Nephron (organoid): ENCODE data around the gene CEACAM19.
"Not testable (repeated sequence)": the region's sequence is repeated elsewhere in the genome, so short reads cannot be mapped to it uniquely, and the experiment has no call there.

ENCODE experiments used
- H3K27ac Mint-ChIP-seq, 3 experiments: 2 replicates each; pipeline ENCODE4 v1.8.0; 2020; ENCODE audit warnings: mixed read lengths in 3 of 3, mild to moderate bottlenecking in 2 of 3, moderate library complexity in 1 of 3
- H3K27me3 Mint-ChIP-seq: 2 replicates; pipeline ENCODE4 v1.8.0; 2021; ENCODE audit warnings: low read depth, mild to moderate bottlenecking, moderate library complexity, mixed read lengths
- H3K36me3 Mint-ChIP-seq: 2 replicates; pipeline ENCODE4 v1.8.0; 2020; ENCODE audit warnings: low read depth, mixed read lengths
- H3K4me1 Mint-ChIP-seq: 2 replicates; pipeline ENCODE4 v1.8.0; 2020; ENCODE audit warnings: mixed read lengths
- H3K4me3 Mint-ChIP-seq, 3 experiments: 2 replicates each; pipeline ENCODE4 v1.8.0; 2020; ENCODE audit warnings: mild to moderate bottlenecking in 3 of 3, mixed read lengths in 3 of 3, moderate library complexity in 2 of 3
- H3K9me3 Mint-ChIP-seq: 2 replicates; pipeline ENCODE4 v1.8.0; 2020; ENCODE audit warnings: mixed read lengths
- TF ChIP-seq, protein P1 (sequence below), 3 experiments: fragments of 200-600 bp; sonication (generic); IDR thresholded peaks; one replicate each; pipeline ENCODE4 v1.5.0; 2021; ENCODE audit warnings: antibody characterized with exemption in 3 of 3; ENCODE audit not compliant: unreplicated experiment in 3 of 3

The CEACAM19 gene

GRCh38 chr19:44664976-44665375, 6.3 kb upstream of the CEACAM19 start:
- Mint-ChIP-seq H3K9me3 (no peaks in the 10 kb centered on the region), H3K4me3 (no peak overlapping the region), H3K36me3 (peaks cover 17% of the 10 kb centered on the region), H3K27ac (no peak overlapping the region), H3K4me1 (peaks cover 19% of the 10 kb centered on the region), H3K27me3 (no peaks in the 10 kb centered on the region)
- TF ChIP-seq, protein P1, sequence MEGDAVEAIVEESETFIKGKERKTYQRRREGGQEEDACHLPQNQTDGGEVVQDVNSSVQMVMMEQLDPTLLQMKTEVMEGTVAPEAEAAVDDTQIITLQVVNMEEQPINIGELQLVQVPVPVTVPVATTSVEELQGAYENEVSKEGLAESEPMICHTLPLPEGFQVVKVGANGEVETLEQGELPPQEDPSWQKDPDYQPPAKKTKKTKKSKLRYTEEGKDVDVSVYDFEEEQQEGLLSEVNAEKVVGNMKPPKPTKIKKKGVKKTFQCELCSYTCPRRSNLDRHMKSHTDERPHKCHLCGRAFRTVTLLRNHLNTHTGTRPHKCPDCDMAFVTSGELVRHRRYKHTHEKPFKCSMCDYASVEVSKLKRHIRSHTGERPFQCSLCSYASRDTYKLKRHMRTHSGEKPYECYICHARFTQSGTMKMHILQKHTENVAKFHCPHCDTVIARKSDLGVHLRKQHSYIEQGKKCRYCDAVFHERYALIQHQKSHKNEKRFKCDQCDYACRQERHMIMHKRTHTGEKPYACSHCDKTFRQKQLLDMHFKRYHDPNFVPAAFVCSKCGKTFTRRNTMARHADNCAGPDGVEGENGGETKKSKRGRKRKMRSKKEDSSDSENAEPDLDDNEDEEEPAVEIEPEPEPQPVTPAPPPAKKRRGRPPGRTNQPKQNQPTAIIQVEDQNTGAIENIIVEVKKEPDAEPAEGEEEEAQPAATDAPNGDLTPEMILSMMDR (IDR thresholded peaks at IDR 0.05; ENCODE audit: unreplicated experiment in 3 of 3) = no peak

DNA sequence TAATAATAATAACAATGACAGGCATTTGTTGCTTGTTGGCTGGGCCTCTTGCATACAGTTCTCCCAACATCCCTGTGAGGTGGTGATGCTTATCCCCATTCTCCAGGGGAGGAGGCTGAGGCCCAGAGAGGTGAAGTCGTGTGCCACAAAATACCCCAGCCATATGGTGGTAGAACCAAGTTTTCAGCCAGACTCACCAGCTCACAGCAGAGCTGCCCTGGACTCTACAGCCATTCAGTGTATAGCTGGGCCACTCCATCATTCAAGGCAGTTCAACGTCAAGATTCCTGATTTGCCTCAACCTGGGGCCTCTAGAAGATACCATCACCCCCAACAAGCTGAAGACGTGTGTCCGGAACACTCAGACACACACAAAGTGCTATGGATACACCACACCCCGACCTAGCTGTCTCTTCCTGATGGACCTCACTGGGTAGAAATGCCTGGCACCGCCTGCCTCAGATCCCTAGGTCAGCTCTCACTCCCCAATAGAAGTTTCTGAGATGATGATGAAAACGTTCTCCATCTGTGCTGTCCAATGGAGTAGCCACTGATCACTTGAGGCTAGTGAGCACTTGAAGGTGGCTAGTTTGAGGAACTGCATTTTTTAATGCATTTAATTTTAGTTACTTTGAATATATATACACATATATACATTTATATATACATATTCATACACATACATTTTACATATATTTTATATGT, 4.3 kb upstream of the CEACAM19 start:
- Mint-ChIP-seq H3K9me3 (no peaks in the 10 kb centered on the region), H3K4me1 (peaks cover 14% of the 10 kb centered on the region), H3K4me3 (no peak overlapping the region), H3K27me3 (no peaks in the 10 kb centered on the region), H3K36me3 (peaks cover 9% of the 10 kb centered on the region), H3K27ac (no peak overlapping the region)
- TF ChIP-seq, protein P1 (IDR thresholded peaks at IDR 0.05; ENCODE audit: unreplicated experiment in 3 of 3) = no peak

- TF ChIP-seq, protein P1 (IDR thresholded peaks at IDR 0.05; ENCODE audit: unreplicated experiment in 3 of 3) = no peak
- Mint-ChIP-seq H3K27ac (no peak overlapping the region), H3K27me3 (no peaks in the 10 kb centered on the region), H3K36me3 (no peaks in the 10 kb centered on the region), H3K4me3 (no peak overlapping the region), H3K9me3 (no peaks in the 10 kb centered on the region), H3K4me1 (no peaks in the 10 kb centered on the region)
Observed at GRCh38 chr19:44668985-44669764, 2.1 kb upstream of the CEACAM19 start.

GRCh38 chr19:44670027-44670426, 1.3 kb upstream of the CEACAM19 start:
- not testable (repeated sequence) for H3K4me1 Mint-ChIP-seq, H3K4me3 Mint-ChIP-seq, H3K9me3 Mint-ChIP-seq, H3K27ac Mint-ChIP-seq, H3K27me3 Mint-ChIP-seq, H3K36me3 Mint-ChIP-seq

DNA sequence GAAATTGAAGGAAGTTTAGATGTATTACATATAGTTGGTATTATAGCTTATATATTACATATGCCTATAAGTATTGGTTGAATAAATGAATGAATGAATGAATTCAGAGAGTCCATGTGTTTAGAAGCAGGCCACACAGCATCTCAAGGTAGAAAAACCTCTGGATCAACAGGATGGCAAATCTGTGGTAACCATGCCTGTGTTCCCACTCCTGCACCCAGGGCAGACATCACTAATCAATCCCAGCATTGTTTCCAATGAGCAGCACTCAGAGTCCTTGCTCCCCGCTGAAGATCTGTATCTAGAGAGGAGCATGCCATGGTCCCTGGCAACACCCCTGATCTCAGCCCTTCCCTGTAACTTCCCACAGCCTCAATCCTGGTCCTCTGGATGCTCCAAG, 944 bp downstream of the CEACAM19 start:
- Mint-ChIP-seq H3K9me3 (no peaks in the 10 kb centered on the region), H3K4me3 (no peak overlapping the region), H3K27me3 (peaks cover 3% of the 10 kb centered on the region), H3K4me1 (peaks cover 3% of the 10 kb centered on the region), H3K27ac (no peak overlapping the region), H3K36me3 (no peaks in the 10 kb centered on the region)
- TF ChIP-seq, protein P1 (IDR thresholded peaks at IDR 0.05; ENCODE audit: unreplicated experiment in 3 of 3) = no peak

DNA sequence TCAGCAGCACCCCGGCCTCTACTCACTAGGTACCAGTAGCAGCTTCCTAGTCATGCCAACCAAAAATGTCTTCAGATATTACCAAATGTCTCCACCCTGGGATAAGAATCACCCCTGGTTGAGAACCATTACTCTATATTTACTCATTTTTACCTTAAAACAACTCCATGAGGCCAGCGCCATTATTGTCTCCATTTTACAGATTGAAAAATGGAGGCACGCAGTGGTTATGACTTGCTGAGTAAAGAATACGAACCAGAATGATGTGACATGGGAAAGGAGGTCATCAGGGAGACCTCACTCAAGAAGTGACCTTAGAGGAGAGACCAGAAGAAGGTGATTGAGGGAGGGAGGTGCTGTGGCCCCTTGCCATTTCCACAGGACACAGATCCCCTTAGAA, 2.2 kb downstream of the CEACAM19 start:
- Mint-ChIP-seq H3K4me1 (peaks cover 5% of the 10 kb centered on the region), H3K9me3 (no peaks in the 10 kb centered on the region)

More for the DNA sequence above, 2.2 kb downstream of the CEACAM19 start:
- no peaks in the 10 kb centered on the region for H3K36me3 Mint-ChIP-seq
- TF ChIP-seq, protein P1 (IDR thresholded peaks at IDR 0.05; ENCODE audit: unreplicated experiment in 3 of 3) = no peak
- H3K4me3 Mint-ChIP-seq = no peak overlapping the region
- no peak overlapping the region for H3K27ac Mint-ChIP-seq
- peaks cover 3% of the 10 kb centered on the region for H3K27me3 Mint-ChIP-seq
